SK-N-SH (cell line): ENCODE measurements around the gene EEF2K.

Experiments used
- CHD2 ChIP-seq: fragments of 150-350 bp; IDR thresholded peaks from 2 replicates; pipeline ENCODE4 v1.6.1; 2018; ENCODE audit warnings: low read length; ENCODE audit not compliant: partially characterized antibody
- CTCF ChIP-seq: fragments of 200-600 bp; sonication (generic); IDR thresholded peaks from 2 replicates; pipeline ENCODE4 v1.6.1; 2017; ENCODE audit warnings: antibody characterized with exemption, mild to moderate bottlenecking, moderate library complexity
- ELF1 ChIP-seq: IDR thresholded peaks from 2 replicates; pipeline ENCODE4 v1.4.0; 2012
- EP300 ChIP-seq, 2 experiments: IDR thresholded peaks; 2 replicates each; pipeline versions ENCODE4 v1.4.0 to v1.6.1; 2012; ENCODE audit warnings: borderline replicate concordance in 1 of 2, low read depth in 1 of 2, low read length in 1 of 2
- GABPA ChIP-seq: IDR thresholded peaks from 2 replicates; pipeline ENCODE4 v1.4.0; 2012; ENCODE audit warnings: low read depth, mild to moderate bottlenecking
- MEF2A ChIP-seq: IDR thresholded peaks from 2 replicates; pipeline ENCODE4 v1.4.0; 2012; ENCODE audit warnings: low read depth, borderline replicate concordance
- POLR2AphosphoS5 ChIP-seq: IDR thresholded peaks from 2 replicates; pipeline ENCODE4 v1.6.1; 2012; ENCODE audit warnings: low read depth, low read length
- RAD21 ChIP-seq: IDR thresholded peaks from 2 replicates; pipeline ENCODE4 v1.6.1; 2012; ENCODE audit warnings: mild to moderate bottlenecking, low read length
- RCOR1 ChIP-seq: fragments of 150-350 bp; IDR thresholded peaks from 2 replicates; pipeline ENCODE4 v1.6.1; 2017; ENCODE audit warnings: antibody characterized with exemption, low read length
- SIN3A ChIP-seq: IDR thresholded peaks from 2 replicates; pipeline ENCODE4 v1.6.1; 2012; ENCODE audit warnings: low read depth, mild to moderate bottlenecking, low read length, moderate library complexity, borderline replicate concordance
- SMC3 ChIP-seq: IDR thresholded peaks from 2 replicates; pipeline ENCODE4 v1.6.1; 2012; ENCODE audit warnings: low read depth, low read length, improper control_type of control experiment
- TCF12 ChIP-seq: IDR thresholded peaks from 2 replicates; pipeline ENCODE4 v1.4.0; 2012
- TEAD4 ChIP-seq: IDR thresholded peaks from 2 replicates; pipeline ENCODE4 v1.4.0; 2012; ENCODE audit warnings: mild to moderate bottlenecking, borderline replicate concordance; ENCODE audit not compliant: insufficient read depth
- TF ChIP-seq, protein P1 (sequence below): fragments of 150-350 bp; IDR thresholded peaks from 2 replicates; pipeline ENCODE4 v1.6.1; 2017; ENCODE audit warnings: antibody characterized with exemption, low read length, low read depth, borderline replicate concordance

GRCh38 chr16:22313876-22314470, 107.9 kb downstream of the EEF2K start:
- no peak for TF ChIP-seq CTCF
- no peak for TF ChIP-seq POLR2AphosphoS5
- no peak for TF ChIP-seq SMC3
- no peak for TF ChIP-seq RCOR1
- no peak for TF ChIP-seq TEAD4
- no peak for TF ChIP-seq RAD21
- TF ChIP-seq TCF12: no peak
- no peak for TF ChIP-seq SIN3A
- TF ChIP-seq EP300 (IDR thresholded peaks at IDR 0.05; ENCODE audit: borderline replicate concordance in 1 of 2, low read depth in 1 of 2, low read length in 1 of 2): no peak
- no peak for TF ChIP-seq CHD2
- TF ChIP-seq GABPA: no peak
- no peak for TF ChIP-seq MEF2A
- TF ChIP-seq, protein P1, sequence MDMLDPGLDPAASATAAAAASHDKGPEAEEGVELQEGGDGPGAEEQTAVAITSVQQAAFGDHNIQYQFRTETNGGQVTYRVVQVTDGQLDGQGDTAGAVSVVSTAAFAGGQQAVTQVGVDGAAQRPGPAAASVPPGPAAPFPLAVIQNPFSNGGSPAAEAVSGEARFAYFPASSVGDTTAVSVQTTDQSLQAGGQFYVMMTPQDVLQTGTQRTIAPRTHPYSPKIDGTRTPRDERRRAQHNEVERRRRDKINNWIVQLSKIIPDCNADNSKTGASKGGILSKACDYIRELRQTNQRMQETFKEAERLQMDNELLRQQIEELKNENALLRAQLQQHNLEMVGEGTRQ: no peak
- no peak for TF ChIP-seq ELF1
